Brain pericyte (primary cell): ENCODE measurements around the gene MICOS13.
"Not testable (repeated sequence)": the region's sequence is repeated elsewhere in the genome, so short reads cannot be mapped to it uniquely, and the experiment has no call there.

Experiments used
- DNase-seq: peaks from one replicate; pipeline ENCODE4 v3.0.0-alpha.2; 2012; ENCODE audit warnings: low read depth, low spot score

MICOS13 gene

GRCh38 chr19:5680437-5681368, at the start of gene MICOS13, which contains the start of gene HSD11B1L:
Gene MICOS13 (minus strand): TSS chr19:5680516. CDS start chr19:5680486, 30 bp downstream.
Gene HSD11B1L (plus strand): TSS chr19:5681027. CDS start chr19:5684833, 3,806 bp downstream.
- peak; percentile 94 for DNase-seq

- no peak for DNase-seq
Observed at GRCh38 chr19:5727453-5728050, 47.2 kb upstream of the MICOS13 start.

GRCh38 chr19:5719961-5720790, 39.9 kb upstream of the MICOS13 start, which contains the start of the genes CATSPERD and LONP1:
Gene CATSPERD (plus strand): TSS chr19:5720637. CDS start chr19:5720738, 101 bp downstream.
Gene LONP1 (minus strand): TSS chr19:5720146. CDS start chr19:5720132, 14 bp downstream.
- peak; percentile 98 for DNase-seq

- DNase-seq, result no peak
Observed at GRCh38 chr19:5719274-5719960, 39.1 kb upstream of the MICOS13 start.

- no peak for DNase-seq
Observed at GRCh38 chr19:5718579-5719273, 38.4 kb upstream of the MICOS13 start.

- DNase-seq, result no peak
Observed at GRCh38 chr19:5718037-5718578, 37.8 kb upstream of the MICOS13 start.

- no peak for DNase-seq
Observed at GRCh38 chr19:5717215-5717935, 37.1 kb upstream of the MICOS13 start.

- DNase-seq, result no peak
Observed at GRCh38 chr19:5714816-5715215, 34.5 kb upstream of the MICOS13 start.

GRCh38 chr19:5713228-5713627, 32.9 kb upstream of the MICOS13 start:
- DNase-seq, result no peak

- no peak for DNase-seq
Observed at GRCh38 chr19:5711713-5712161, 31.4 kb upstream of the MICOS13 start.

- DNase-seq, result no peak
Observed at GRCh38 chr19:5711025-5711424, 30.7 kb upstream of the MICOS13 start.

GRCh38 chr19:5707576-5708575, 27.6 kb upstream of the MICOS13 start:
- DNase-seq, result no peak

GRCh38 chr19:5706876-5707573, 26.7 kb upstream of the MICOS13 start:
- DNase-seq, result no peak

- DNase-seq, result no peak
Observed at GRCh38 chr19:5705552-5705951, 25.2 kb upstream of the MICOS13 start.

GRCh38 chr19:5703819-5704818, 23.8 kb upstream of the MICOS13 start:
- DNase-seq, result no peak

- not testable (repeated sequence) for DNase-seq
Observed at GRCh38 chr19:5702053-5702410, 21.7 kb upstream of the MICOS13 start.
